NB4 (cell line): ENCODE results near the gene UBE4B.

Source experiments
- POLR2A ChIP-seq: IDR thresholded peaks from 2 replicates; pipeline ENCODE4 v1.6.1; 2011; ENCODE audit warnings: mild to moderate bottlenecking; ENCODE audit not compliant: insufficient read length; ENCODE audit errors: extremely low read depth
- TF ChIP-seq, protein P1 (sequence below): IDR thresholded peaks from one replicate; pipeline ENCODE4 v1.5.1; 2012; ENCODE audit warnings: low read depth, low read length

GRCh38 chr1:10001016-10001665 lies 31.6 kb upstream of the UBE4B start:
- TF ChIP-seq, protein P1, sequence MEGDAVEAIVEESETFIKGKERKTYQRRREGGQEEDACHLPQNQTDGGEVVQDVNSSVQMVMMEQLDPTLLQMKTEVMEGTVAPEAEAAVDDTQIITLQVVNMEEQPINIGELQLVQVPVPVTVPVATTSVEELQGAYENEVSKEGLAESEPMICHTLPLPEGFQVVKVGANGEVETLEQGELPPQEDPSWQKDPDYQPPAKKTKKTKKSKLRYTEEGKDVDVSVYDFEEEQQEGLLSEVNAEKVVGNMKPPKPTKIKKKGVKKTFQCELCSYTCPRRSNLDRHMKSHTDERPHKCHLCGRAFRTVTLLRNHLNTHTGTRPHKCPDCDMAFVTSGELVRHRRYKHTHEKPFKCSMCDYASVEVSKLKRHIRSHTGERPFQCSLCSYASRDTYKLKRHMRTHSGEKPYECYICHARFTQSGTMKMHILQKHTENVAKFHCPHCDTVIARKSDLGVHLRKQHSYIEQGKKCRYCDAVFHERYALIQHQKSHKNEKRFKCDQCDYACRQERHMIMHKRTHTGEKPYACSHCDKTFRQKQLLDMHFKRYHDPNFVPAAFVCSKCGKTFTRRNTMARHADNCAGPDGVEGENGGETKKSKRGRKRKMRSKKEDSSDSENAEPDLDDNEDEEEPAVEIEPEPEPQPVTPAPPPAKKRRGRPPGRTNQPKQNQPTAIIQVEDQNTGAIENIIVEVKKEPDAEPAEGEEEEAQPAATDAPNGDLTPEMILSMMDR, result no peak
- no peak for TF ChIP-seq POLR2A
